ENCODE results near the gene MEST.

DNA sequence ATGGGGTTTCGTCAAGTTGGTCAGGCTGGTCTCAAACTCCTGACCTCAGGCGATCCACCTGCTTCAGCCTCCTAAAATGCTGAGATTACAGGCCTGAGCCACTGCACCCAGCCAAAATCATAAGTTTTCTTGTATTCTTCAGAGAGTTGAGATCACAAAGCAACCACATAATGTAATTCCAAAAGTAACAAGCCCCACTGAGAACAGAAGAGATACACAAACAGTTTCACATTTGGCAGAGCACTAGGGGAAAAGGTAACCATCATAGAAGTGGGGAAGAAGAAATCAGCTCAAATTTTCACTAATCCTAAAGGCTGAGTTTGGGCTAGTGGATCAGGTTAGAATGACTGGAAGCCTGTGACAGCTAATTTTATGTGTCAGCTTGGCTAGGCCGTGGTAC lies 45.6 kb upstream of the MEST start:
- TF ChIP-seq, protein P1, sequence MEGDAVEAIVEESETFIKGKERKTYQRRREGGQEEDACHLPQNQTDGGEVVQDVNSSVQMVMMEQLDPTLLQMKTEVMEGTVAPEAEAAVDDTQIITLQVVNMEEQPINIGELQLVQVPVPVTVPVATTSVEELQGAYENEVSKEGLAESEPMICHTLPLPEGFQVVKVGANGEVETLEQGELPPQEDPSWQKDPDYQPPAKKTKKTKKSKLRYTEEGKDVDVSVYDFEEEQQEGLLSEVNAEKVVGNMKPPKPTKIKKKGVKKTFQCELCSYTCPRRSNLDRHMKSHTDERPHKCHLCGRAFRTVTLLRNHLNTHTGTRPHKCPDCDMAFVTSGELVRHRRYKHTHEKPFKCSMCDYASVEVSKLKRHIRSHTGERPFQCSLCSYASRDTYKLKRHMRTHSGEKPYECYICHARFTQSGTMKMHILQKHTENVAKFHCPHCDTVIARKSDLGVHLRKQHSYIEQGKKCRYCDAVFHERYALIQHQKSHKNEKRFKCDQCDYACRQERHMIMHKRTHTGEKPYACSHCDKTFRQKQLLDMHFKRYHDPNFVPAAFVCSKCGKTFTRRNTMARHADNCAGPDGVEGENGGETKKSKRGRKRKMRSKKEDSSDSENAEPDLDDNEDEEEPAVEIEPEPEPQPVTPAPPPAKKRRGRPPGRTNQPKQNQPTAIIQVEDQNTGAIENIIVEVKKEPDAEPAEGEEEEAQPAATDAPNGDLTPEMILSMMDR (IDR thresholded peaks at IDR 0.05): no peak
- no peak for TF ChIP-seq POLR2A (IDR thresholded peaks at IDR 0.05)
